ENCODE measurements around the gene PTPRN2. TPM values are rescaled to one million over a fixed set of nuclear protein-coding genes. Genes with fewer than 3 reads are reported as not detected.
"Not testable (repeated sequence)": the region's sequence is repeated elsewhere in the genome, so short reads cannot be mapped to it uniquely, and the experiment has no call there.

PTPRN2 gene
- polyA plus RNA-seq, 4 donors = 7.4 to 9.6 (median 8.8) TPM

DNA sequence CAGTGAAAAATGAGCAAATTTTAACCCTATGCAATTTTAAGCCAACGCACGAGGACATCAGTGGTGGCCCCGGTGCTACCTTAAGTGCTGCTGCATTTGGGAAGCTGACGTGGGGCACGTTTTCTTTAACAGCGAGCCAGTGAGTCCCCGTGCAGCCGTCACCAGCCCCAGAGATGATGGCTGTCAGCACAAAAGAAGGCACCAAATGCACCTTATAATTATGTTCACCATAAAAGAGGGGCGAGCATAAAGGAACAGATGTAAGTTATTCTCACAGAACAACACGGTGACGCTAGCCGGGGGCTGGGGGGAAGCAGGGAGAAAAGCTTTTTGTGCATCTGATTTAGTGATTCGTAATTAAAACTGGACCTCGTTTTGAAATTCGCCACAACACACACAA lies 990.7 kb downstream of the PTPRN2 start:
- no peak for DNase-seq (ENCODE audit: low read depth in 4 of 4, low spot score in 3 of 4)

GRCh38 chr7:157596471-157596870 lies 991.2 kb downstream of the PTPRN2 start:
- DNase-seq (ENCODE audit: low read depth in 4 of 4, low spot score in 3 of 4) = no peak

DNA sequence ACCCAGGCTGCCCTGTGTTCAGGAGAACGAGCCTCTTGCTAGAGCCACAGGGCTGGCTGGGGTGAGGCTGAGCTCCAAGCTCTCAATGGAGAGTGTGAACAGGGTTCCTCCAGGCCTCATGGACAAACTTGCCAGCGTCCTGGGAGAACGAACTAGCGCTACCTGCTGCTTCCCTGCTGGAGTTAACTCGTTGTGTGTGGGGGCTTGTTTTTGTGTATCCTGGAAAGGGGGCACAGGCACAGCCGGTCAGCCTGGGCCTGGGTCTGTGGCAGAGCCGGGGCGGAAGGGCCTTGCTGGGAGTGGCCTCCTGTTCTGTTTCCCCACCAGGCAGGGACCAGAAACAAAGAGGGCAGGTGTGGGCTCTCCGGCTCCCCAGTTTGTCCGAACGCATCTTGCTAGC lies 991.6 kb downstream of the PTPRN2 start:
- DNase-seq (ENCODE audit: low read depth in 4 of 4, low spot score in 3 of 4) = no peak

DNA sequence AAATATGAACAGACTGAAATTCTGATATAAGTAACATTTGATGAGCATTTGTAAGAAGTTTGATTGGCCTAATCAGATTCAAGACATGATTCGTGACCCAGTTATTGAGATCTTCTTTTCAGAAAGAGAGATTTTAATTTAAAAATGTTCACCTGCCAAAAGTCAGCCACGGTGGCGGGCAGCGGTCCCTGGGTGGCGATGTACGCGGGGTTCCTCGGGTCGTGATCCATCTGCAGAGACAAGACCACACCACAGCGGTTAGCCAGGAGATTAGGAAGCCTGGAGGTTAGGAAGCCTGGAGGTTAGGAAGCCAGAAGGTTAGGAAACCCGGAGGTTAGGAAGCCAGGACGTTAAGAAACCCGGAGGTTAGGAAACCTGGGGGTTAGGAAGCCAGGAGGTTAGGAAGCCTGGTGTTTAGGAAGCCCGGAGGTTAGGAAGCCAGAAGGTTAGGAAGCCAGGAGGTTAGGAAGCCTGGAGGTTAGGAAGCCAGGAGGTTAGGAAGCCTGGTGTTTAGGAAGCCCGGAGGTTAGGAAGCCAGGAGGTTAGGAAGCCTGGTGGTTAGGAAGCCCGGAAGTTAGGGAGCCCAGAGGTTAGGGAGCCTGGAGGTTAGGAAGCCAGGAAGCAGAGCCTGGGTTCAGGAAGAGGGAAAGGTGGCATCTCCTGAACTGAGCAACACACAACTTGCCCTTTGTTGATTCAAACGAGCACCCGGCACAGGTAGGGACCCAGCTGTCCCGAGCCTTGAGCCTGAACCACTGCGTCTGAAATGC lies 992.4 kb downstream of the PTPRN2 start:
- DNase-seq (ENCODE audit: low read depth in 4 of 4, low spot score in 3 of 4) = no peak

DNA sequence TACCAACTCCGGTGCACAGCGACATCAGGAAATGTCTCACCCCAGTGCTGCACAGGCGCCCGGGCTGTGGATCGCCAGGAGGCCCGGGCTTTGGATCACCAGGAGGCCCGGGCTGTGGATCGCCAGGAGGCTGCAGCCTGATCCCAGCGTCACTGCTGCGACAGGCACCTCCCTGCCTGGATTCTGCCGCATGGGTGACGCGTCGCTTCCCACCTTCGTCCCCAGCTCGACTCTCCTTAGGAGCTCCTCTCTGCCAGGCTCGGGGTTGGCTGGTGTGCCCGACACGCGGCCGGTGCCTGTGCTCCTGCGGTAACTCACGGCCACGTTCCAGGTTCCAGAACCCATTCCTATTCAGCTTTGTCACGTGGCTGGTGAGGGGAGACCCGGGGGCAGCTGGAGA lies 993.3 kb downstream of the PTPRN2 start:
- no peak for DNase-seq (ENCODE audit: low read depth in 4 of 4, low spot score in 3 of 4)

GRCh38 chr7:157593541-157593940 lies 994.1 kb downstream of the PTPRN2 start:
- DNase-seq (ENCODE audit: low read depth in 4 of 4, low spot score in 3 of 4) = no peak

DNA sequence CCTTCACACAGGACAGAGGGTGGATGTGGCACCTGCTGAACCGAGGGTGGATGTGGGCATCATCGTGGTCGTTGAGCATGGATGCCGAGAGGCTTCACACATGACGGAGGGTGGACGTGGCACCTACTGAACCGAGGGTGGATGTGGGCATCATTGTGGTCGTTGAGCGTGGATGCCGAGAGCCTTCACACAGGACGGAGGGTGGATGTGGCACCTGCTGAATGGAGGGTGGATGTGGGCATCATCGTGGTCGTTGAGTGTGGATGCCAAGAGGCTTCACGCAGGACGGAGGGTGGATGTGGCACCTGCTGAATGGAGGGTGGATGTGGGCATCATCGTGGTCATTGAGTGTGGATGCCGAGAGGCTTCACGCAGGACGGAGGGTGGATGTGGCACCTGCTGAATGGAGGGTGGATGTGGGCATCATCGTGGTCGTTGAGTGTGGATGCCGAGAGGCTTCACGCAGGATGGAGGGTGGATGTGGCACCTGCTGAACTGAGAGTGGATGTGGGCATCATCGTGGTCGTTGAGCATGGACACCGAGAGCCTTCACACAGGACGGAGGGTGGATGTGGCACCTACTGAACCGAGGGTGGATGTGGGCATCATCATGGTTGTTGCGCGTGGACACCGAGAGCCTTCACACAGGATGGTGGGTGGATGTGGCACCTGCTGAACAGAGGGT lies 994.8 kb downstream of the PTPRN2 start:
- DNase-seq (ENCODE audit: low read depth in 4 of 4, low spot score in 3 of 4) = not testable (repeated sequence)

- DNase-seq (ENCODE audit: low read depth in 4 of 4, low spot score in 3 of 4) = no peak
Observed at GRCh38 chr7:157590526-157590925, 997.1 kb downstream of the PTPRN2 start.

DNA sequence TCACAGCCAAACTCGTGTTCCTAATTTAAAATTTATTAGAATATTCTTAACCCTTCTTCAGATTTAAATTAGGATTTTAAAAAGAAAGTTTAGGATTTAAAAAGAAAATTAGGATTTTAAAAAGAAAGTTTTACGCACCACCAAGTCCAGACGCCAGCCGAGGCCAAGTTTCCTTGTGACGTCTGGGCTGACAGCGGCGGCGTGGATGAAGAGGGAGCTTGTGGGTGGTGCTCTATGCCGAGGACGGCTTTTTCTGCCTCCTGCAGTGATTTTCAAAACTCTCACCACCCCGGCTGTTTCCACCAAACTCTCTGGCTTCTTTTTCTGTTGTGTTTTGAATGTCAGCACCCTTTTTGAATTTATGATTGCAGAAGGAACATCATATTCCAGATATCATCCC lies 997.9 kb downstream of the PTPRN2 start:
- no peak for DNase-seq (ENCODE audit: low read depth in 4 of 4, low spot score in 3 of 4)

DNA sequence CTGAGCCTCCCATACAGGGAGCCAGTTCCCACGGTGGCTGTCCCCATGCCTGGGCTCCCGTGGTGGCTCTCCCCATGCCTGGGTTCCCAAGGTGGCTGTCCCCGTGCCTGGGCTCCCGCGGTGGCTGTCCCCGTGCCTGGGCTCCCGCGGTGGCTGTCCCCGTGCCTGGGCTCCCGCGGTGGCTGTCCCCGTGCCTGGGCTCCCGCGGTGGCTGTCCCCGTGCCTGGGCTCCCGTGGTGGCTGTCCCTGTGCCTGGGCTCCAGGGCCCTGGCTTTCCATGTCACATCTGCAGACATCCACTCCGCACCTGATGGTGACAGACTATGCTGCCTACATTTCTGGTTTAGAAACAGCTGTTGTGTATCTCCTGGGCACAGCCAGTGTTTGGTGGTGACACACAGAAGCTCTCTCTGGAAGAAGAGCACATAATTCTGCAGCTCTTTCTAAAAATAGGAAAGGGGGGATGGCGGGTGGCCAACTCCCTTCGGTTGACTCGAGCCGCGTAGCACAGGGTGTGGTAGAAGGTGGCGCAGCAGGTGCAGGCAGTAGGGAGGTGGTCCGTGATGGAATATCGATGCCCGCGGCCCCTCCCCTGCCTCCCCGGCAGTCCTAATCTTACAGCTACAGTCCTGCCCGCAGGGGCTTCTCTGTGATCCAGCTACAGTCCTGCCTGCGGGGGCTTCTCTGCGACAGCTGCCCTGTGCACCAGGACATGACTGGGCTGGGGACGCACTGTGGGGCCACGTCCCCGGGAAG lies 999.6 kb downstream of the PTPRN2 start:
- DNase-seq (ENCODE audit: low read depth in 4 of 4, low spot score in 3 of 4) = no peak

- DNase-seq (ENCODE audit: low read depth in 4 of 4, low spot score in 3 of 4) = no peak
Observed at GRCh38 chr7:157587051-157587804, 1000.4 kb downstream of the PTPRN2 start.

- DNase-seq (ENCODE audit: low read depth in 4 of 4, low spot score in 3 of 4) = no peak
Observed at GRCh38 chr7:157586426-157586955, 1001.1 kb downstream of the PTPRN2 start.

DNA sequence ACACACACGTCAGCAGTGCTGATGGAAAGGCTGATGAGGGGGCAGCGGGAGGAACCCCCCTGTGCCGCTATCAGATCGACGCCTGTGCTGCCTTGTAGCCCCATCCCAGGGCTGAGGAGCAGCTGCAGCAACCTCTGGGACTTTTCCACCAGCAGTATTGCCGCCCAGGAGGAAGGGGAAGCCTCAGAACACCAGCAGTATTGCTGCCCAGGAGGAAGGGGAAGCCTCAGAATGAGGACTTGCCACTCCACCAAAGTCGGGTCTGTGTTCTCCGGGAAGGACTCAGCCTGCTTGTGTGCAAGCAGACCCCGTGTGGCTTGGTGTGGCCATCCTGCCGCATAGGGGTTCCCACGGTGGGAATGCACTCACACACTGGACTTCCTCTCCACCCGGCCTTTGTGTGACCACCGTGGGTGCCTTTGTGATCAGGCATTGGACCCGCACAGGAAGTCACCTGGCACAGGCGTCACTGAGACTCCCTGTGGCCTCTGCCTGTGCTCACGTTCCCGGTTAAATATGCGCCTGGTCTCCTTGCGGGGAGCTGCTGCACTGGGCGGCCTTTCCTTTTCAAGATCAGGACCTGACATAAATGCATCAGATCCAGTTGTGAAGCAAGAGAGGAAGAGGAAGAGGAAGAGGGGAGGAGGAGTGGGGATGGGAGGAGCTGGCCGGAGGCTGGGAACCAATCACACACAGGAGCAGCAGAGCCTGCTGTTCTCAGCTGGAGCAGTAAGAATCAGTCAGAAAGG lies 1002.3 kb downstream of the PTPRN2 start:
- no peak for DNase-seq (ENCODE audit: low read depth in 4 of 4, low spot score in 3 of 4)

DNA sequence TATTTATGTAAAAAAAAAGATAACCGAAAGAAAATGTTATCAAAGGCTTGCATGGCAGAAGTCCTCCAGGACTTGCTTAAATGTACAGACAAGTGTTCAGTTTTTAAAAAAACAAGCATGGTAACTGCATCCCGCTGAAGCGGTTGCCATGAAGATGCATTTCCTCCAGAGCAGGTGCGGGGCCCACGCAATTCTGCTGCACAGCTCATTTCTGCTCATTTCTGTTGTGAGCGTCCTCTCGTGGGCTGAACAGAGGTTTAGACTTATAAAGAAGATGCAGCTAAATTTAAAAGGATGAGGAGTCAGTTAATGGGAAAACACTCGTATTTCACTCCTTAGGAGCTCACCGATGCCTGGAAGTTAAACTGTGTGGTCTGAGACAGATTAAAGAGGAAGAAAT lies 1003.2 kb downstream of the PTPRN2 start:
- no peak for DNase-seq (ENCODE audit: low read depth in 4 of 4, low spot score in 3 of 4)

GRCh38 chr7:157581740-157582139 lies 1005.9 kb downstream of the PTPRN2 start:
- no peak for DNase-seq (ENCODE audit: low read depth in 4 of 4, low spot score in 3 of 4)

- no peak for DNase-seq (ENCODE audit: low read depth in 4 of 4, low spot score in 3 of 4)
Observed at GRCh38 chr7:157580324-157580723, 1007.3 kb downstream of the PTPRN2 start.

GRCh38 chr7:157579425-157579824 lies 1008.2 kb downstream of the PTPRN2 start:
- DNase-seq (ENCODE audit: low read depth in 4 of 4, low spot score in 3 of 4) = no peak

DNA sequence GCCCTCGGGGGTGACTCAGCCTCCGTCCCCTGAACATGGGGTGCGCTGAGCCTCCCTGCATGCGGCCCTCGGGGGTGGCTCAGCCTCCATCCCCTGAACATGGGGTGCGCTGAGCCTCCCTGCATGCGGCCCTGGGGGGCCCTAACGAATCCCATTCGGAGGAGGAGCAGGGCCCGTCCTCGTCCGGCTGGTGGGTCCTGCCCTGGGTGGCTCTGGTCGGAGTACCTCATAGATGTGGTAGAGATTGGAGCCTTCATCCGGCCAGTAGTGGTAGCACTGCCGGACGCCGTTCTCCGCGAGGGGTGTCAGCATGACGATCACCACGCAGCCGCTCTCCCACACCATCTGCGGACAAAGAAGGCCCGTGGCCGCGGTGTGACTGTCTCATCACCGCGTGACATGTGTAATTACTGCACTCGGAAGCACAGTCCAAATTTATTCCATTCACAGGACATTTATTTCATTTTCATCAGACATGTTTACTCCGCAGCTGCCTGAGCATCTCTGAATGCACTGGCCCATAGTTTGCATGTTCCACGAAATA lies 1009.8 kb downstream of the PTPRN2 start:
- DNase-seq (ENCODE audit: low read depth in 4 of 4, low spot score in 3 of 4) = no peak

- DNase-seq (ENCODE audit: low read depth in 4 of 4, low spot score in 3 of 4) = no peak
Observed at GRCh38 chr7:157577061-157577460, 1010.6 kb downstream of the PTPRN2 start.

DNA sequence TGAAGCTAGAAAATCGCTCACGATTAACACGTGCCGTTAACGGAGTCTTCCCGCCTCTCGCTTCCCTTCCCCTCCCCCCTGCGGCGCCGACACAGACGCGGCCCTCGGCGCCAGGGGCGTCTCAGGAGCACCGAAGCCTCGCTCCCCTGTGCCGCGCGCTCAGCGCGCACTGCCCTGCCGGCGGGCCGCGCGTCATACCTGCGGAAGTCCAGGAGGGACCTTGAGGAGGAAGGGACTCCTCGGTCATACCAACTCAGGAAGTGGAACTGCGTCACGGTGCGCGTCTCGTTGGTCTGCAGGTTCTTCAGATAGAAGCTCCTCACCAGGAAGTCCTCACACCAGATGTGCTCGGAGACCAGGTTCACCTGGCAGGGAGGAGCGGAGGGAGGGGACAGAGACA lies 1011.2 kb downstream of the PTPRN2 start:
- DNase-seq (ENCODE audit: low read depth in 4 of 4, low spot score in 3 of 4) = no peak

All from right renal pelvis (tissue), 4 donors.